GM18502 (cell line): ENCODE data around the gene CDC73.
A peak's percentile ranks its signal among the peaks of the same experiment; 100 is the strongest.

Experiments
- ATAC-seq: cut with Tn5 transposase; IDR thresholded peaks from one replicate; pipeline ENCODE4 v1.9.1; 2021; ENCODE audit warnings: mild to moderate bottlenecking; ENCODE audit not compliant: unreplicated experiment, poor library complexity

The CDC73 gene

GRCh38 chr1:193121616-193122593 is at the start of gene CDC73:
TSS of gene CDC73 (plus strand) at chr1:193122031. CDS start at chr1:193122201, 170 bp downstream.
- peak; percentile 94 for ATAC-seq

GRCh38 chr1:193077991-193078390 is 43.8 kb upstream of the CDC73 start:
- ATAC-seq, result no peak

- ATAC-seq, result no peak
Observed at GRCh38 chr1:193079187-193079586, 42.6 kb upstream of the CDC73 start.

GRCh38 chr1:193083365-193084088 is 38.3 kb upstream of the CDC73 start:
- peak; percentile 96 for ATAC-seq

GRCh38 chr1:193085263-193085662 is 36.6 kb upstream of the CDC73 start:
- no peak for ATAC-seq

- ATAC-seq, result no peak
Observed at GRCh38 chr1:193086342-193086741, 35.5 kb upstream of the CDC73 start.

GRCh38 chr1:193087893-193088292 is 33.9 kb upstream of the CDC73 start:
- no peak for ATAC-seq

- no peak for ATAC-seq
Observed at GRCh38 chr1:193090865-193091264, 31.0 kb upstream of the CDC73 start.

GRCh38 chr1:193094112-193094511 is 27.7 kb upstream of the CDC73 start:
- ATAC-seq, result no peak

GRCh38 chr1:193102662-193103061 is 19.2 kb upstream of the CDC73 start:
- ATAC-seq, result no peak

- ATAC-seq, result no peak
Observed at GRCh38 chr1:193103759-193104501, 17.9 kb upstream of the CDC73 start.

GRCh38 chr1:193104502-193104906 is 17.3 kb upstream of the CDC73 start:
- peak; percentile 43 for ATAC-seq

GRCh38 chr1:193104907-193105820 is 16.7 kb upstream of the CDC73 start, which contains the start of gene GLRX2:
TSS of gene GLRX2 (minus strand) at chr1:193105414. CDS start at chr1:193105382, 32 bp downstream.
- peak; percentile 92 for ATAC-seq

GRCh38 chr1:193105821-193106177 is 16.0 kb upstream of the CDC73 start:
- no peak for ATAC-seq

- ATAC-seq, result no peak
Observed at GRCh38 chr1:193108471-193108870, 13.4 kb upstream of the CDC73 start.

- ATAC-seq, result no peak
Observed at GRCh38 chr1:193109619-193110018, 12.2 kb upstream of the CDC73 start.

GRCh38 chr1:193110246-193110645 is 11.6 kb upstream of the CDC73 start:
- no peak for ATAC-seq

GRCh38 chr1:193110864-193111263 is 11.0 kb upstream of the CDC73 start:
- ATAC-seq, result no peak

- ATAC-seq, result peak; percentile 16
Observed at GRCh38 chr1:193111641-193112090, 10.2 kb upstream of the CDC73 start.
